HG02840 (cell line): ENCODE measurements around the gene MGAM2.

ENCODE experiments used
- ATAC-seq: cut with Tn5 transposase; IDR thresholded peaks from one replicate; pipeline ENCODE4 v1.9.1; 2021; ENCODE audit warnings: mild to moderate bottlenecking, moderate library complexity, moderate number of reproducible peaks; ENCODE audit not compliant: unreplicated experiment, low FRiP score

Gene MGAM2

DNA sequence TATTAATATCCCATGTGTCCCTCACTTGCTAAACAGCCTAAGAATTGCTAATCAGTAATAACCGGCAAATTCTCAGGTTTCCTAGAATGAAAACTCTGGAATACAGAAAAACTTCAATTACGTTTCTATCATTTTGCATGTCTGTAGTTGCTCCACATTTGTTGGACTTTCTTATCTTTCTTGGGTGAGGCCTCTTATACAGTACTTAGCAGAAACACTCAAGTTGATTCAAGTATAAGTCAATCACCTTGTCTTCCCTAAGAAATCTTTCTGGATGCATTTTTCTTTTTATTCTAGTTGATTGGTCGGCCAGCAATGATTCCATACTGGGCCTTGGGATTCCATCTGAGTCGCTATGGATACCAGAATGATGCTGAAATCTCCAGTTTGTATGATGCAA lies 61.4 kb downstream of the MGAM2 start:
- no peak for ATAC-seq

DNA sequence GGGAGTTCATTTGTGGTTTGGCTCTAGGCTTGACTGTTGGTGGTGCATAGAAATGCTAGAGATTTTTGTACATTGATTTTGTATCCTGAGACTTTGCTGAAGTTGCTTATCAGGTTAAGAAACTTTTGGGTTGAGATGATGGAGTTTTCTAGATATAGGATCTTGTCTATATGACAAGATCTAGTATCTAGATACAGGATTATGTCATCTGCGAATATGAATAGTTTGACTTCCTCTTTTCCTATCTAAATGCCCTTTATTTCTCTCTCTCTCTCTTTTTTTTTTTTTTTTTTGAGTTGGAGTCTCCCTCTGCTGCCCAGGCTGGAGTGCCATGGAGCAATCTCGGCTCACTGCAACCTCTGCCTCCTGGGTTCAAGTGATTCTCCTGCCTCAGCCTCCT lies 62.9 kb downstream of the MGAM2 start:
- no peak for ATAC-seq

DNA sequence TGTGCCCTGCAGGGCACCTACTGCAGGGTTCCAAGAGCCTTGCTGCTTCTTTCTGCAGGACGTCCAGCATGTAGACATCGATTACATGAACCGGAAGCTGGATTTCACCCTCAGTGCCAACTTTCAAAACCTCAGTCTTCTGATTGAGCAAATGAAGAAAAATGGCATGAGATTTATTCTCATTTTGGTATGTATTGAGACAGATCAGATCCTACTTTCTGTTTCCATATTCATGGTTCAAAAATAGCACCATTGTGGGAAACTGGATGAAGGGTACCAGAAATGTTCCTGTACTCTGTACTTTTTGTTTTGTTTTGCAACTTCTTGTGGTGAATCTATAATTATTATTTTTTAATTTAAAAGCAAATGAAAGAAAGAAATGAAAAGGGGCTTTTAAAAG lies 64.1 kb downstream of the MGAM2 start:
- no peak for ATAC-seq

DNA sequence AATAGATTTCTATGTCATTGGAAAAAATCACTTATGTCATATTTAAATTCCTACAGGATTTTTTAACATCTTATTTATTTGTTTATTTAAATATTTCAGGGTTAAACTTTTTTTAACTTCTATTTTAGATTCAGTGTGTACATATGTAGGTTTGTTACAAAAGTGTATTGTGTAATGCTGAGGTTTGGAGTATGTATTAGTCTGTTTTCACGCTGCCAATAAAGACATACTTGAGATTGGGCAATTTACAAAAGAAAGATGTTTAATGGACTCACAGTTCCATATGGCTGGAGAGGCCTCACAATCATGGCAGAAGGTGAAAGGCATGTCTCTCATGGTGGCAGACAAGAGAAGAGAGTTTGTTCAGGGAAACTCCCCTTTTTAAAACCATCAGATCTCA lies 65.4 kb downstream of the MGAM2 start:
- no peak for ATAC-seq

DNA sequence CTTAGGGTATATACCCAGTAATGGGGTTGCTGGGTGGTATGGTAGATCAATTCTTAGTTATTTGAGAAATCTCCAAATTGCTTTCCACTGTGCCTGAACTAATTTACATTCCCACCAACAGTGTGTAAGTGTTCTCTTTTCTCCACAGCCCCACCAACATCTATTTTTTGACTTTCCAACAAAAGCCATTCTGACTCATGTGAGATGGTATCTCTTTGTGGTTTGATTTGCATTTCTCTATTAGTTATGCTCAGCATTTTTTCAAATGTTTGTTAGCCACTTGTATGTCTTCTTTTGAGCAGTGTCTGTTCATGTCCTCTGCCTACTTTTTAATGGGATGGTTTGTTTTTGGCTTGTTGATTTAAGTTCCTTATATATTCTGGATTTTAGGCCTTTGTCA lies 66.4 kb downstream of the MGAM2 start:
- no peak for ATAC-seq

DNA sequence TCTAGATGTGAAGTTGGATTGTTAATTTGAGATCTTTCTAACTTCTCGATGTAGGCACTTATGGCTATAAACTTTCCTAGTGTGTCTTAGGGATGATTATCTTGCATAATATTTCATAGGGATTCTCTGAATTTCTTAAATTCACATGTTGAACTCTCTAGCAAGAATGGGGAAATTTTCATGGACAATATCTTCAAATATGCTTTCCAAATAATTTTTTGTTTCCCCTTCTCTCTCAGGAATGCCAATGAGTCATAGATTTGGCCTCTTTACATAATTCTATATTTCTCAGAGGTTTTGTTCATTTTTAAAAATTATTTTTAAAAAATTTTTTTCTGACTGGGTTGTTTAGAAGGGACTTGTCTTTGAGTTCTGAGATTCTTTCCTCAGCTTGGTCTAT lies 68.9 kb downstream of the MGAM2 start:
- no peak for ATAC-seq

DNA sequence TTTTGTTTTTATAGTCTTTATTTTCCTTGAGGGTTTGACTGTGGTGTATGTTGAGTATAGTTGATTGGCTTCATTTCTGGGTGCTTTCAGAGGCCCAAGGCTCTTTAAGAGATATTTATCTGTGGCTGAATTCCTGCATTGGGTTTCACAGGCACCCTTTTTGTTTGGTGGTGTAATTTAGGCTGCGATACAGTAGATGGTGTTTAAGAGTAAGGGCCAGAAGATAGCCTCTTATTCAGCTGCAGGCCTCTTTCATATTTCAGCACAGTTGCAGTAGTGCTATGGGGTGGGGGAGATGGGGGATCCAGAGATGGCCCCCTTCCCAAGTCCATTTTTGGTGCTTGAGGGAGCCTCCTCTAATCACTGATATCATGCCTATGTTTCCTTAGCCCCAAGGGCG lies 69.7 kb downstream of the MGAM2 start:
- no peak for ATAC-seq

DNA sequence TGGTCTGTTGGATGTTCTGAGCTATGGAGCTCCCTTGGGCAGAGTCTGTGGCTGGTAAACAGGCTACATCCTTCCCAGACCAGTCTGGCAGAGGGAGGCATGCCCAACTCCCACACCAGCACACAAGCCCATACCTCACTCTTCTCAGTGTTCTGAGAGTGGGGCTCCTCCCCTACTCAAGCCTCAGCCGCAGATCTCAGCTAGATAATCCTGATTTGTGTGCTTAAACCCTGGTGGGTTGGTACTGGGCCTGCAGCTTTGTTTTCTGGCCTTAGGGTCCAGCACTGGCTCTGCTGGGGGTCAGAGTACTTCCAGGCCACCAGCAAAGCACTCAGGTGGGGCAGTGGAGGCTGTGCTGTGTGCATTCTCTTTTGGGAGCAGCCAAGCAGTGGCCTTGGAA lies 70.4 kb downstream of the MGAM2 start:
- ATAC-seq, result no peak

DNA sequence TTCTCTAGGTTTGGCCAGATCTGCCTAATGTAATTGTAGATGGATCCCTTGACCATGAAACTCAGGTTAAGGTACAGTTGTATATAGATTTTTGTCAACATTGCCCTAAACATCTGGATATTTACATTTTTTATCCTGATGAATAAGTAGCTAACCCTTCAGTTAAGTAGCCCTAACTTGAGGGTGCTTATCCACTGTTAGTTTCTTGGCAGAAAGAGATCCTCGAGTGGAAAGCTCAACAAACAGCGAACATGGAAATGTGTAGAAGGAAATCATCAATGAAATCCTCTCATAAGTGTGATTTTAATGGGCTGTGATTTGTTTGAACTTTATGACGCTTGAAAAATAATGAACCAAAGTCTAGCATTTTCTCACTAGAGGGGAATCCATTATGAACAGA lies 73.6 kb downstream of the MGAM2 start:
- ATAC-seq, result no peak

DNA sequence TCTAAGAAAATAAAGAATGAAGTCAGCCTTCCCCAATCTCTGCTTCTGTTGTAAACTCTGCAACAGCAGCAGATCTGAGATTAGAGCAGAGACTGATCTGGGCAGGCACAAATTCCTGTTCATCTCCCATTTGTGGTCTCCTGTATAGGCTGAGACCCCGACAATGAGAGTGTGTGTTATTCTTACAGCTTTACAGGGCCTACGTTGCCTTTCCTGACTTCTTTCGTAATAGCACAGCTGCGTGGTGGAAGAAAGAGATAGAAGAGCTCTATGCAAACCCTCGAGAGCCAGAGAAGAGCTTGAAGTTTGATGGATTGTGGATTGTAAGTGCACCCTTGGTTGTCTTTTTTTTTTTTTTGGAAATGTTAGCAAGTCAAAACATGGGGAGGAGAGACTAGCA lies 74.3 kb downstream of the MGAM2 start:
- ATAC-seq, result no peak

DNA sequence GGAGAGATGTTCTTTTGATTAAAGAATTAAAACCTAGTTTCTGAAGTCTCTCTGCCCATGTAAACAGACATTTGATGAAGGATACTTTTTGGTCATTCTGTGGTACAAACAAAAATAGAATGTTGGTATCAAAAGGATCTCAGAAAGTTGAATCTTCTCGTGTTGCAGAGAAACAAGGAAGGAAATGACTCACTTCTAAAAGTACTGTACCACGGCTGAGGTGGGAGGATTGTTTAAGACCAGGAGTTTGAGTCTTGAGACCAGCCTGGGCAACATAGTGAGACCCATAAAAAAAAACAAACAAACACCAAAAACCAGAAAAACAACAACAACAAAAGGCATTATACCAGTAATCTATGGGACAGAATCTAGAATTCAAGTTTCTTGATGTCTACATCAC lies 76.6 kb downstream of the MGAM2 start:
- ATAC-seq, result no peak

DNA sequence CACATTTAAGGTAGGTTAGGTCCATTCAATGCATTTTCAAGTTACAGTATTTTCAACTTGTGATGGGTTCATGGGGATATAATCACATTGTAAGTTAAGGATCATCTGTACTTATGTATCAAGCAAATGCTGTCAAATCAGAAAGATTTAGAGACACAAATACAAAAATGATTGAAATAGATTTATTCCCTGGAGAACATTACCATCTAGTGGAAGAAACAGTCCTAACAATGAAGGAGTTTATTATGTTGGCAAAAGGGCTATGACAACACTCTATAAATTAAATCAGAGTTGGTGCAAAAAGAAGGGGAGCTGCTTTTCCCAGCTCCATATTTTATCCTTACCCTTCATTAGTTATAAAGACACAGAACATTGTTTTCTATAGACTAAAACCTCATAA lies 77.3 kb downstream of the MGAM2 start:
- ATAC-seq, result no peak

DNA sequence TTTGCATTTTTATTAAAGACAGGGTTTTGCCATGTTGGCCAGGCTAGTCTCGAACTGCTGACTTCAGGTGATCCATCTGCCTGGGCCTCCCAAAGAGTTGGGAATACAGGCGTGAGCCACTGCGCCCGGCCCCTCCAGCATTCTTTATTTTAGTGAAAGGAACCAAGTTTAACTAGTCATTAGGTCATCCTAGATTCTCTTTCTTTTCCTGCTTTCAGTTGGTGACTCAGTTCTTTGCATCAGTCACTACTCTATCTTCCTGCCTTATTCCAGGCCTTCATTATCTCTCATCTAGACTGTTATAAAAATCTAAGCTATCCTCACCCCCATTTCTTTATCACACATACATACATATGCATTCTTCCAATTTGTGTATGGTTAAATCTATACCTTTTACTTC lies 82.7 kb downstream of the MGAM2 start:
- ATAC-seq, result no peak

DNA sequence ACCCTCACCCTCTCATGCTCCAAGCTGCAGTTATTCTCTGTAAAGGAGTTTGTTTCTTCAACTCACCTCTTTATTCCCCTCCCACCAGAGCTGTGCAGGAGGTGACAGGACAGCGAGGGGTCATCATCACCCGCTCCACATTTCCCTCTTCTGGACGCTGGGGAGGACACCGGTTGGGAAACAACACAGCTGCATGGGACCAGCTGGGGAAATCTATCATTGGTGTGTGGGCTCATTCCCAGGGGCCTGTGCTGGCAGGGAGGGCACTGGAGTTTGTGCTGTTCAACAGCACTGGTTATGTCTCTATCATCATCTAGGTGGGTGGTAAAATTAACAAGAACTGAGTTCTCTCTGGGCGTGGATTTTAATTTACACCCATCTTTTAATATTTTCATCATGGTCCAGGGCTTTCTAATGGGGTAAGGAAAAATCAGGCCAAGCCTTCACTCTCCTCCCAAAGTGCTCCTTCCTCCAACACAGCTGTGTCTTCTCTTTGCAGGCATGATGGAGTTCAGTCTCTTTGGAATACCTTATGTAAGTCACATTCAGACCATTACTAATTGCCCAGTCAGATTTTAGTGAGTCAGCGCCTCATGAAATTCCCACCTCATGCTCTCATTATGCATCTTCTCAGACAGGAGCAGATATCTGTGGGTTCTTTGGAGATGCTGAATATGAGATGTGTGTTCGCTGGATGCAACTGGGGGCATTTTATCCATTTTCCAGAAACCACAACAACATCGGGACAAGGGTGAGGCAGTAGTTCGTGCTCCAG lies 84.7 kb downstream of the MGAM2 start:
- ATAC-seq, result no peak

DNA sequence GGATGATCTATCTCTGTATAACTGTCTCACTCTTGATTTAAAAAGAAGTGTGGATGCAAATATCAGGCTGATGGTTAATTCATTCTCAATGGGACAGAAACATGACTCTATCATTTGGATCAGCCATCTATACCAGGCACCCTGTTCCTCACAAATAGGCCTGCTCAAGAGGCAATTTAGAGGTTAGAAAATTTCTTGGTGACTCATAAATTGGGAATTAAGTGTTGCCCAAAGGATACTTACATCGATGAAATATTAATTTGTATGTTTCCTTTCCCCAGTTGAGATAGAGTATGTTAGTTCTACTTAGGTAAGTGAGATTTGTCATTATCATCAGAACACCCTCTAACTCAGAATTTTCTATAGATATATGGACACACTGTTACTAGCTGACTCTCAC lies 88.7 kb downstream of the MGAM2 start:
- no peak for ATAC-seq

DNA sequence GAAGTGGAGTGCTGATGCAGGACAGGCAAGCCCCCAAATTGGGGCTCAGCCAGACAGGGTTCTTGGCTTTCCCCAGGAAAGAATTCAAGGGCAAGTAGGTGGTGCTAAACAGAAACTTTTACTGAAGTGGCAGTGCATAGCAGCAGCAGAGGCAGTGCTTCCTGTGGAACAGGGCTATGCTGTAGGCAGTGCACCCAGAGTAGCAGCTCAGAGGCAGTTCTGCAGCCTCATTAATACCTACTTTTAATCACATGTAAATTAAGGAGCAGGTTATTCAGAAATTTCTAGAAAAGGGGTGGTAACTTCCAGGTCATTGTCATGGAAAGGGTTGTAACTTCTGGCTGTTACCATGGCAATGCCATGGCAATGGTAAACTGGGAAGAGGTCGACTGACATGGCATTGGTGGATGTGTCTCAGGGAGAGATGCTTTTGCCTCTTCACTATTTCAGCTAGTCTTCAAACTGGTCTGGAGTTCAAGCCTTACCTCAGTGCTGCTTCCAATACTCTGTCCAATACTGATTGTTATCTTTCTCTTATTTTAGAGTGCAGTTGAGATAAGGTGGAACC lies 117.1 kb downstream of the MGAM2 start:
- ATAC-seq, result no peak

DNA sequence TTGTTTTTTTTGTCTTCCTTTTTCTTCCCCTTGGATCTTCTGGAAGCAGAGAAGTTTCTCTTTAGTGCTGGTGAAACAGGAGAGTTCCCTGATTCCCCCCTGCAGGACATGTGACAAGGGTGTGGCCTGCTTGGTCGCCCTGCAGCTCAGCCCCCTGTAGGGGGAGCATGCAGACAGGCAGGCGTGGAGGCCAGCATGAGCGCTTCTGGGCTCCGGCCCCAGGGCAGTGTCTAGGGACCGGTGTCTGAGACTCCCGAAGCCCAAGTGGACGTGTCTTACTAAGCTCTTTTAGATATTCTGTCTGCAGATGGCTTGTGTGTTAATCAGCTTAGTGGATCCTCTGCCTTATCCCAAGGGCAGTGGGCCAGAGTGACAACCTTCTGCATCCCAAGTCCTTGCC lies 120.2 kb downstream of the MGAM2 start:
- ATAC-seq, result no peak

DNA sequence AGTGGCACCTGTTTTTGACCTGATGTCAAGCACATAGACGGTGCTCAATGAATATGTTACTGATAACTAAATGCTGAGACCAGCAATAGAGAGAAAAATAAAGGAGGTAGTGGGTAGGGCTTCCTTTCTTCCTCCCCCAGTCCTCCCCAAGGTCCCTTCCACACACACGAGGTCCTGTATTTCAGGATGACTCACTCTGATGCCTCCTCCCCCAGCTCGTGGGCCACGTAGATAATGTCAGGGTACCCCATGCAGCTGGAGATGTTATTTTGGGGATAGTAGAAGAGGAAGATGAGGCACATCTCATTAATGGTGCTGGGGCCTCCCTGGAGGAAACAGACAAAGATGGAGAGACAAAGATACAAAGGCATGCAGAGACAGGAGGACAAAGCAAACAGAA lies 129.0 kb downstream of the MGAM2 start:
- ATAC-seq, result no peak

DNA sequence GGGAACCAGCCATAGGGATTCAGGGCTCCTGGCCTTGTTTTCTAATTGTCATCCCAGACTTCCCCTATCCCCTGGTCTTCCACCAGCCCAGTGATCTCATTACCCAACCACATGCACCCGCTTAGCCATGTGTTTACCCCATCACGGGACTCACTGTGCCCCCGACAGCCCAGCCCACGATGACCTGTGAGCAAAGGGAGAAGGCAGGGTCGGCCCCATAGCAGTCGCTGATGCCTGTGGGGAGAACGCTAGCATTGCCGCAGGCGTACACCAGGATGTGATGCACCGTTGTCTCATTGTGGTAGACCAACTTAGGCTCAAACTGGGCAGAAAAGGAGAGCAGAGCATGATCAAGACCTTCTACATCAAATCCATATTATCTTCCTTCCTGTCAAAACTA lies 132.3 kb downstream of the MGAM2 start:
- no peak for ATAC-seq

DNA sequence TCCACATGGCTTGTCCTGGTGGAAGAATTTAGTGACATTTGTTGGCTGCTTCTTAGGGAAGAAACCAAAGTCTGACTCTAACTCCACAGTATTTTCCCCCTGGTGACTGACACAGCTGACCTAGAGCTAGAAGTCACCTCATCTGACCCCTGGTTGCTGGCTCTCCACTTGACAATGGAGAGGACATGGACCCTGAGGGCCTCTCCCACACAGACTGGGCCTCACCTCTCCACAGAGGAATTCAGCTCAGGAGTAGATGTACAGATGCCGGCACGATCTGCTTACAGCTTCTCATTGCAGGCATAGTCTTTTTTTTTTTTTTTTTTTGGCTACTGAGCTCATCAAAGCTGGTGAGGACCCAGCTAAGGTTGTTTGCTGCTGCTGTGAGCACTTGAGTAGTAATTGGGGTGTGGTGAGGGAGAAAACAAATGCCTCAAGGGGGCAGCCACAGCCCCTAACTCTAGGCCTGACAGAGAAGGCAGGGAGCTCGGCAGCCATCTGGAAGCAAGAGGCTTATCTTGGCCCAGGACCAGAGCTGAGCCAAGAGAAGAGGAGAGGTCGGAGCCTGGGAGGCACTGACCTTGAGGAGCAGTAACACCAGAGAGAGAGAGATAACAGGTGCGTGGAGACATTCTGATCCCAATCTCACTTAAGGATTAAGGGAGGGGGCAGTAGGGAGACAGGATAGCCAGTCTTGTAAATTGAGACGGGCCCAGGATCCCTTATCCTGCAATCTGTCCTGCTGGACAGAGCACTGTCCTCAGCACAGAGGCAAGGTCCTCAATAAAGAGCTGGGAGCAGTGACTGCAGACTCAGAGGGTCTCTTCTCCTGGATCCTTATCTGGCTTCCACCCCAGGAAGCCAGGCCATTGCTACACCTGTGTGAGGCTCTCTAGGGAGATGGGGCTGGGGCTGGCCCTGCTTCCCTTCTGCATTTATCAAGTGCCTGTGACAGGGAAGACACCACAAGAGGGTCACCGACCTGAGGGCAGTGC lies 136.9 kb downstream of the MGAM2 start:
- ATAC-seq, result no peak

DNA sequence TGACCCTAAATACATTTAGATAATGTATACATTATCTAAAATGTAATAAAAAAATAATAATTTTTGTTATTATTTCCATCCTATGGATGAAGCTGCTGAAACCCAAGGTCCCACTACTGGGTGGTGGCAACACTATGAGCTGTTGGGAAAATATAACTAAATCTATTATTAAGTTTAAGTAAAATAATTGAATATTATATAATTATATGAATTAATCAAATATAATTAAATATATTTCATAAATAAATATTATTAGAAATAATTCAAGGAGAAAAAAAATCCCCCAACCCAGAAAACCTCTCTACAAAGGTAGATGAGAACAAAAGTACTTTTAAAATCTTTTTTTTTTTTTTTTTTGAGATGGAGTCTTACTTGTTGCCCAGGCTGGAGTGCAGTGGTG lies 138.4 kb downstream of the MGAM2 start:
- no peak for ATAC-seq
